K562 (cell line): ENCODE measurements around the gene OR51B2. TPM values are rescaled to one million over a fixed set of nuclear protein-coding genes. Genes with fewer than 3 reads are reported as not detected.

Source experiments
- ETS2 ChIP-seq: IDR thresholded peaks from 2 replicates; pipeline ENCODE4 v1.6.1; 2016; ENCODE audit warnings: borderline replicate concordance, missing genetic modification characterization, mild to moderate bottlenecking, moderate library complexity, missing compliant biosample characterization; ENCODE audit not compliant: poor library complexity, severe bottlenecking
- GABPA ChIP-seq: fragments of 200-800 bp; sonication (Bioruptor generic); conservative IDR thresholded peaks from 2 replicates; pipeline ENCODE4 v1.6.1; 2016; ENCODE audit warnings: low read depth, missing genetic modification characterization, missing compliant biosample characterization
- HEY1 ChIP-seq: fragments of 250-450 bp; sonication (Bioruptor Pico); IDR thresholded peaks from 2 replicates; pipeline ENCODE4 v1.5.0; 2020; ENCODE audit warnings: mild to moderate bottlenecking, moderate library complexity, borderline replicate concordance
- HIVEP1 ChIP-seq: fragments of 250-450 bp; sonication (Bioruptor Pico); IDR thresholded peaks from 2 replicates; pipeline ENCODE4 v1.4.0; 2020; ENCODE audit warnings: mild to moderate bottlenecking
- IFI16 ChIP-seq: fragments of 250-450 bp; sonication (Bioruptor Pico); IDR thresholded peaks from 2 replicates; pipeline ENCODE4 v2.1.2; 2022; ENCODE audit warnings: mild to moderate bottlenecking, inconsistent platforms
- LCOR ChIP-seq: sonication (generic); formaldehyde crosslinking; IDR thresholded peaks from 2 replicates; pipeline ENCODE4 v1.8.0; 2022; ENCODE audit warnings: mild to moderate bottlenecking, missing genetic modification reagents
- LEF1 ChIP-seq: fragments of 450-650 bp; IDR thresholded peaks from 2 replicates; pipeline ENCODE4 v1.6.1; 2016; ENCODE audit warnings: mild to moderate bottlenecking
- NFIC ChIP-seq: fragments of 450-650 bp; IDR thresholded peaks from 2 replicates; pipeline ENCODE4 v1.6.1; 2017; ENCODE audit warnings: mild to moderate bottlenecking, inconsistent platforms
- PHB2 ChIP-seq: fragments of 450-650 bp; IDR thresholded peaks from 2 replicates; pipeline ENCODE4 v1.6.1; 2017; ENCODE audit warnings: low read depth
- PYGO2 ChIP-seq: fragments of 450-650 bp; IDR thresholded peaks from 2 replicates; pipeline ENCODE4 v1.6.1; 2016; ENCODE audit warnings: mild to moderate bottlenecking, missing genetic modification characterization, moderate library complexity, missing compliant biosample characterization
- SMAD4 ChIP-seq: fragments of 250-450 bp; sonication (Bioruptor Pico); conservative IDR thresholded peaks from 2 replicates; pipeline ENCODE4 v1.8.0; 2021; ENCODE audit warnings: inconsistent platforms, mild to moderate bottlenecking, moderate library complexity
- SP1 ChIP-seq: sonication (generic); formaldehyde crosslinking; IDR thresholded peaks from 2 replicates; pipeline ENCODE4 v1.8.1; 2022; ENCODE audit warnings: mild to moderate bottlenecking, missing genetic modification reagents
- YY1 ChIP-seq, 3 experiments: IDR thresholded peaks; 2 replicates each; pipeline ENCODE4 v1.6.1; 2011; ENCODE audit warnings: low read length in 2 of 3, mild to moderate bottlenecking in 2 of 3, moderate library complexity in 2 of 3, borderline replicate concordance in 1 of 3, control low read depth in 1 of 3, low read depth in 1 of 3; ENCODE audit not compliant: insufficient read depth in 3 of 3, insufficient replicate concordance in 2 of 3, control insufficient read depth in 1 of 3, insufficient read length in 1 of 3; ENCODE audit errors: extremely low read depth in 1 of 3
- ZNF3 ChIP-seq: fragments of 250-450 bp; sonication (Bioruptor Pico); IDR thresholded peaks from 2 replicates; pipeline ENCODE4 v1.5.0; 2021; ENCODE audit warnings: mild to moderate bottlenecking, moderate library complexity
- ZNF316 ChIP-seq: fragments of 450-650 bp; IDR thresholded peaks from 2 replicates; pipeline ENCODE4 v1.6.1; 2016
- polyA plus RNA-seq, 8 experiments: library from polyadenylated mRNA; depleted of rRNA in 4 of 8; stranded (reverse) in 5 of 8; unstranded in 3 of 8; fragments of >200 nt; fragmentation: Nextera tagmentation in 2 of 8; fragmentation: Illumina TruSeq in 1 of 8; extraction: Ambion mirVana in 2 of 8; extraction: Trizol in 1 of 8; gene quantifications; 2 replicates each; pipeline versions ENCODE4 v1.2.1 to v1.2.3, GENCODE V29; 2011 to 2014; ENCODE audit warnings: inconsistent platforms in 1 of 8, missing spikeins in 1 of 8
- total RNA-seq, 7 experiments: library from RNA; depleted of rRNA in 6 of 7; stranded (reverse); fragments of >200 nt in 6 of 7; fragmentation: Illumina TruSeq in 2 of 7; extraction: Trizol in 2 of 7; gene quantifications; 2 replicates each; pipeline versions ENCODE4 v1.2.1 to v1.2.3, GENCODE V29; 2011 to 2021; ENCODE audit warnings: low replicate concordance in 1 of 7
- TF ChIP-seq, protein P1 (sequence below): fragments of 250-450 bp; sonication (Bioruptor Pico); IDR thresholded peaks from 2 replicates; pipeline ENCODE4 v1.4.0; 2020
- TF ChIP-seq, protein P2 (sequence below): fragments of 250-450 bp; sonication (Bioruptor Pico); IDR thresholded peaks from 2 replicates; pipeline ENCODE4 v1.5.0; 2020; ENCODE audit warnings: mild to moderate bottlenecking
- TF ChIP-seq, protein P3 (sequence below): fragments of 450-650 bp; formaldehyde crosslinking; IDR thresholded peaks from 2 replicates; pipeline ENCODE4 v1.4.0; 2020; ENCODE audit warnings: mild to moderate bottlenecking, moderate library complexity

Gene OR51B2
- total and polyA plus RNA-seq, 9 of the 15 experiments (the other 6 are each of a cell fraction or from before 2014, with no cell fraction given): 0.38 to 6.6 (median 4.0) TPM

DNA sequence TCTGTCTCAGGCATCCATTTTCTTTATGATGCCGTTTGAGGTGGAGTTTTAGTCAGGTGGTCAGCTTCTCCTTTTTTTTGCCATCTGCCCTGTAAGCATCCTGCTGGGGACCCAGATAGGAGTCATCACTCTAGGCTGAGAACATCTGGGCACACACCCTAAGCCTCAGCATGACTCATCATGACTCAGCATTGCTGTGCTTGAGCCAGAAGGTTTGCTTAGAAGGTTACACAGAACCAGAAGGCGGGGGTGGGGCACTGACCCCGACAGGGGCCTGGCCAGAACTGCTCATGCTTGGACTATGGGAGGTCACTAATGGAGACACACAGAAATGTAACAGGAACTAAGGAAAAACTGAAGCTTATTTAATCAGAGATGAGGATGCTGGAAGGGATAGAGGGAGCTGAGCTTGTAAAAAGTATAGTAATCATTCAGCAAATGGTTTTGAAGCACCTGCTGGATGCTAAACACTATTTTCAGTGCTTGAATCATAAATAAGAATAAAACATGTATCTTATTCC is 43.5 kb downstream of the OR51B2 start (continued):
- TF ChIP-seq, protein P1, sequence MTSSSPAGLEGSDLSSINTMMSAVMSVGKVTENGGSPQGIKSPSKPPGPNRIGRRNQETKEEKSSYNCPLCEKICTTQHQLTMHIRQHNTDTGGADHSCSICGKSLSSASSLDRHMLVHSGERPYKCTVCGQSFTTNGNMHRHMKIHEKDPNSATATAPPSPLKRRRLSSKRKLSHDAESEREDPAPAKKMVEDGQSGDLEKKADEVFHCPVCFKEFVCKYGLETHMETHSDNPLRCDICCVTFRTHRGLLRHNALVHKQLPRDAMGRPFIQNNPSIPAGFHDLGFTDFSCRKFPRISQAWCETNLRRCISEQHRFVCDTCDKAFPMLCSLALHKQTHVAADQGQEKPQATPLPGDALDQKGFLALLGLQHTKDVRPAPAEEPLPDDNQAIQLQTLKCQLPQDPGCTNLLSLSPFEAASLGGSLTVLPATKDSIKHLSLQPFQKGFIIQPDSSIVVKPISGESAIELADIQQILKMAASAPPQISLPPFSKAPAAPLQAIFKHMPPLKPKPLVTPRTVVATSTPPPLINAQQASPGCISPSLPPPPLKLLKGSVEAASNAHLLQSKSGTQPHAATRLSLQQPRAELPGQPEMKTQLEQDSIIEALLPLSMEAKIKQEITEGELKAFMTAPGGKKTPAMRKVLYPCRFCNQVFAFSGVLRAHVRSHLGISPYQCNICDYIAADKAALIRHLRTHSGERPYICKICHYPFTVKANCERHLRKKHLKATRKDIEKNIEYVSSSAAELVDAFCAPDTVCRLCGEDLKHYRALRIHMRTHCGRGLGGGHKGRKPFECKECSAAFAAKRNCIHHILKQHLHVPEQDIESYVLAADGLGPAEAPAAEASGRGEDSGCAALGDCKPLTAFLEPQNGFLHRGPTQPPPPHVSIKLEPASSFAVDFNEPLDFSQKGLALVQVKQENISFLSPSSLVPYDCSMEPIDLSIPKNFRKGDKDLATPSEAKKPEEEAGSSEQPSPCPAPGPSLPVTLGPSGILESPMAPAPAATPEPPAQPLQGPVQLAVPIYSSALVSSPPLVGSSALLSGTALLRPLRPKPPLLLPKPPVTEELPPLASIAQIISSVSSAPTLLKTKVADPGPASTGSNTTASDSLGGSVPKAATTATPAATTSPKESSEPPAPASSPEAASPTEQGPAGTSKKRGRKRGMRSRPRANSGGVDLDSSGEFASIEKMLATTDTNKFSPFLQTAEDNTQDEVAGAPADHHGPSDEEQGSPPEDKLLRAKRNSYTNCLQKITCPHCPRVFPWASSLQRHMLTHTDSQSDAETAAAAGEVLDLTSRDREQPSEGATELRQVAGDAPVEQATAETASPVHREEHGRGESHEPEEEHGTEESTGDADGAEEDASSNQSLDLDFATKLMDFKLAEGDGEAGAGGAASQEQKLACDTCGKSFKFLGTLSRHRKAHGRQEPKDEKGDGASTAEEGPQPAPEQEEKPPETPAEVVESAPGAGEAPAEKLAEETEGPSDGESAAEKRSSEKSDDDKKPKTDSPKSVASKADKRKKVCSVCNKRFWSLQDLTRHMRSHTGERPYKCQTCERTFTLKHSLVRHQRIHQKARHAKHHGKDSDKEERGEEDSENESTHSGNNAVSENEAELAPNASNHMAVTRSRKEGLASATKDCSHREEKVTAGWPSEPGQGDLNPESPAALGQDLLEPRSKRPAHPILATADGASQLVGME: peak; percentile 78
- TF ChIP-seq GABPA (no peak), LCOR (CRISPR knock-in tag) (peak; percentile 96), LEF1 (peak; percentile 94), ZNF316 (peak; percentile 100), IFI16 (CRISPR knock-in tag) (peak; percentile 79), HIVEP1 (CRISPR knock-in tag) (peak; percentile 89), SMAD4 (CRISPR knock-in tag) (peak; percentile 97), NFIC (peak; percentile 97), PHB2 (peak; percentile 84), PYGO2 (tag) (peak; percentile 79), HEY1 (CRISPR knock-in tag) (peak; percentile 91; the same call in 1 of the 2 replicates), SP1 (peak; percentile 68), YY1 (IDR thresholded peaks at IDR 0.05; ENCODE audit: borderline replicate concordance in 1 of 3, control insufficient read depth in 1 of 3, extremely low read depth in 1 of 3, insufficient read depth in 3 of 3, insufficient read length in 1 of 3, insufficient replicate concordance in 2 of 3, low read depth in 1 of 3, low read length in 2 of 3) (peak in 2 of 3 experiments; percentile 41 to 72), ETS2 (tag) (no peak), ZNF3 (no peak)
- TF ChIP-seq, protein P2, sequence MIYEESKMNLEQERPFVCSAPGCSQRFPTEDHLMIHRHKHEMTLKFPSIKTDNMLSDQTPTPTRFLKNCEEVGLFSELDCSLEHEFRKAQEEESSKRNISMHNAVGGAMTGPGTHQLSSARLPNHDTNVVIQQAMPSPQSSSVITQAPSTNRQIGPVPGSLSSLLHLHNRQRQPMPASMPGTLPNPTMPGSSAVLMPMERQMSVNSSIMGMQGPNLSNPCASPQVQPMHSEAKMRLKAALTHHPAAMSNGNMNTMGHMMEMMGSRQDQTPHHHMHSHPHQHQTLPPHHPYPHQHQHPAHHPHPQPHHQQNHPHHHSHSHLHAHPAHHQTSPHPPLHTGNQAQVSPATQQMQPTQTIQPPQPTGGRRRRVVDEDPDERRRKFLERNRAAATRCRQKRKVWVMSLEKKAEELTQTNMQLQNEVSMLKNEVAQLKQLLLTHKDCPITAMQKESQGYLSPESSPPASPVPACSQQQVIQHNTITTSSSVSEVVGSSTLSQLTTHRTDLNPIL (CRISPR knock-in tag): no peak; the same call in 1 of the 2 replicates
- TF ChIP-seq, protein P3, sequence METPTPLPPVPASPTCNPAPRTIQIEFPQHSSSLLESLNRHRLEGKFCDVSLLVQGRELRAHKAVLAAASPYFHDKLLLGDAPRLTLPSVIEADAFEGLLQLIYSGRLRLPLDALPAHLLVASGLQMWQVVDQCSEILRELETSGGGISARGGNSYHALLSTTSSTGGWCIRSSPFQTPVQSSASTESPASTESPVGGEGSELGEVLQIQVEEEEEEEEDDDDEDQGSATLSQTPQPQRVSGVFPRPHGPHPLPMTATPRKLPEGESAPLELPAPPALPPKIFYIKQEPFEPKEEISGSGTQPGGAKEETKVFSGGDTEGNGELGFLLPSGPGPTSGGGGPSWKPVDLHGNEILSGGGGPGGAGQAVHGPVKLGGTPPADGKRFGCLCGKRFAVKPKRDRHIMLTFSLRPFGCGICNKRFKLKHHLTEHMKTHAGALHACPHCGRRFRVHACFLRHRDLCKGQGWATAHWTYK: peak; percentile 88
